Measurements from ENCODE around the gene UBTD2.

UBTD2 gene

DNA sequence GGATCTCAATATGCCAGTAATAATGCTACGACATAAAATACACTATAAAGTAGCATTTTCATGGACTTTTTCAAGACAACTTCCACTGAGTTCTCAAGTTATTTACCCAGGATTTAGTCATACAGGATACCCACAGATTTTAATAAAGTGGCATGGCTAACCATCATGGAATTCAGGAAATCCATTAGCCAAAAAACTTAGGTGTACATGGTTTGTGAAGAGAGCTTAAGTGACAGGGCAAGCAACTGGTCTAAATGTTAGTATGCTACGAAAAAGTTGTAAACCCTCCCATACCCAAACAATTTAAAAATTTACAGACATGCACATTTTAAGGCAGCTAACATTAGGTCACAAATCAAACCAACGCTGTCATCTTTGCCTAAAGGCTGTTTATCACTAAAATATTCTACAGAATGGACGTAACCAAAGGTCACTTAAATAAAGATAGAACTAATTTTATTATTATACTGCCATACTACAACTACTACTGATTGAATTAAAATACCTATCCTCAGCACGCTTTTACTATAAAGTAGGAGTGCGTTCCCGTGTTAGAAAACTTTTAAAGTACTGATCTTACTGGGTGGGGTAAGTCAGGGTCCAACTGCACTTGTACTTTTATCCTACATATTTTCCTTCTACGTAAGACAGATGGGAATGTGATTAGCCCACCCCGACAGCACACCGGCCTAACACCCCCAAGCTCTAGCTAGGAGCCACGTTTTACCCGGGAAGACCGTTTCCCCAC lies 1.1 kb downstream of the UBTD2 start:
- no peaks in the 10 kb centered on the region for H3K9me3 ChIP-seq (ENCODE audit: control extremely low read depth in 1 of 5, control insufficient read depth in 4 of 5, insufficient read depth in 2 of 5, low read depth in 1 of 5, low read length in 4 of 5)
- DNase-seq: peak in 2 of 3 donors; percentile 6 to 8
- POLR2A ChIA-PET: no interaction called here
- 17% methylated on average over 5 of the region's 13 CpGs for WGBS (ENCODE audit: insufficient coverage)
- H3K4me1 ChIP-seq (ENCODE audit: control extremely low read depth in 1 of 4, control insufficient read depth in 4 of 4, insufficient read depth in 4 of 4, low read length in 3 of 4): peaks cover 10 to 27% (median 19%) of the 10 kb centered on the region in 4 experiments
- peak overlapping the region; percentile 25 to 68 for H3K27ac ChIP-seq (ENCODE audit: insufficient read depth in 1 of 2, low read depth in 1 of 2, low read length in 2 of 2, poor library complexity in 1 of 2, severe bottlenecking in 2 of 2)
- CTCF ChIA-PET: interaction anchor here (0.8 to 2.1 kb wide), 16 partner anchors 9 to 178 kb away, joined by 3 to 10 read pairs (median 5); partner anchors contain the start of gene STK10
- peak overlapping the region; percentile 74 to 95 (median 85) for H3K4me3 ChIP-seq (ENCODE audit: control insufficient read depth in 1 of 7, extremely low read depth in 1 of 7, insufficient read depth in 4 of 7, low read depth in 2 of 7, low read length in 6 of 7)
- no peaks in the 10 kb centered on the region for H3K36me3 ChIP-seq (ENCODE audit: control insufficient read depth in 4 of 4, insufficient read depth in 4 of 4, low read length in 3 of 4)
- H3K27me3 ChIP-seq (replicated peaks in 2 of 5; ENCODE audit: control insufficient read depth in 4 of 5, insufficient read depth in 5 of 5, low read length in 4 of 5): peaks cover 0 to 4% (median 0%) of the 10 kb centered on the region in 5 experiments

DNA sequence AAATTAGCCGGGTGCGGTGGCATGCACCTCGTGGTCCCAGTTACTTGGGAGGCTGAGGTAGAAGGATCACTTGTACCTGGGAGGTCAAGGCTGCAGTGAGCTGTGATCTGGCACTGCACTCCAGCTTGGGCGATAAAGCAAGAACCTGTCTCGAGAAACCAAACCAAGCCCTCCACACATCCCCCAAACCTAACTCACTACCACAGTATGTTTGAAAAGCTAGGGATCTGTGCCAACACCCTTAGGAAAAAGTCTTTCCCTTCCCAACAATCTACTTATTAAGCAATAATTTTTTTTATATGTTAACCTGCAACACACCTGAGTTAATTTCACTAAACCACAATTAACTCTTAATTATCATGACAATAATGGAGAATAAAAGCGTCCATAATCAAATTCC lies 2.2 kb downstream of the UBTD2 start:
- CTCF ChIA-PET: interaction anchor here (1.5 to 2.1 kb wide), 3 partner anchors 92 to 176 kb away, joined by 5 to 10 read pairs (median 5); partner anchors contain the start of gene STK10
- Histone ChIP-seq H3K9me3 (ENCODE audit: control extremely low read depth in 1 of 5, control insufficient read depth in 4 of 5, insufficient read depth in 2 of 5, low read depth in 1 of 5, low read length in 4 of 5) (no peaks in the 10 kb centered on the region), H3K27ac (ENCODE audit: insufficient read depth in 1 of 2, low read depth in 1 of 2, low read length in 2 of 2, poor library complexity in 1 of 2, severe bottlenecking in 2 of 2) (no peak overlapping the region), H3K4me1 (ENCODE audit: control extremely low read depth in 1 of 4, control insufficient read depth in 4 of 4, insufficient read depth in 4 of 4, low read length in 3 of 4) (peaks cover 10 to 27% (median 19%) of the 10 kb centered on the region in 4 experiments), H3K27me3 (replicated peaks in 2 of 5; ENCODE audit: control insufficient read depth in 4 of 5, insufficient read depth in 5 of 5, low read length in 4 of 5) (peaks cover 0 to 4% (median 0%) of the 10 kb centered on the region in 5 experiments), H3K36me3 (ENCODE audit: control insufficient read depth in 4 of 4, insufficient read depth in 4 of 4, low read length in 3 of 4) (peaks cover 0 to 3% (median under 1%) of the 10 kb centered on the region in 4 experiments), H3K4me3 (ENCODE audit: control insufficient read depth in 1 of 7, extremely low read depth in 1 of 7, insufficient read depth in 4 of 7, low read depth in 2 of 7, low read length in 6 of 7) (peak overlapping the region in 1 of 7 experiments; percentile 92)
- WGBS (ENCODE audit: insufficient coverage): 92% methylated on average over 2 of the region's 6 CpGs
- POLR2A ChIA-PET: no interaction called here
- DNase-seq: no peak

DNA sequence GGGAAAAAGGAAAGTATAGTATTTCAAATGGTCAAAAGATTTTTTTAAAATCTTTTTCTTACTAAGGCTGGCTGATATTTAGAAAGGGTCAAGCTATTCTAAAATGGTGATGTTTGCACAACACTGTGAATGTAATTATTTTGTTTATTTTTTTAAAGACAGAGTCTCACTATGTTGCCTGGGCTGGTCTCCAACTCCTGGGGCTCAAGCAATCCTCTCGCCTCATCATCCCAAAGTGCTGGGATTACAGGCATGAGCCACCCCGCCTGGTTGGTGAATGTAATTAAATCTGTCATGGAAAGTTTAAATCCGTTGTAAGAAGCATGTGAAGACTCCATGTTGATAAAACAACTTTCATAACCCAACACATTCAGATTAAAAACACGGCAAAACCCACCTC lies 2.6 kb downstream of the UBTD2 start:
- no peak overlapping the region for H3K27ac ChIP-seq (ENCODE audit: insufficient read depth in 1 of 2, low read depth in 1 of 2, low read length in 2 of 2, poor library complexity in 1 of 2, severe bottlenecking in 2 of 2)
- no peak overlapping the region for H3K4me3 ChIP-seq (ENCODE audit: control insufficient read depth in 1 of 7, extremely low read depth in 1 of 7, insufficient read depth in 4 of 7, low read depth in 2 of 7, low read length in 6 of 7)
- POLR2A ChIA-PET: no interaction called here

DNA sequence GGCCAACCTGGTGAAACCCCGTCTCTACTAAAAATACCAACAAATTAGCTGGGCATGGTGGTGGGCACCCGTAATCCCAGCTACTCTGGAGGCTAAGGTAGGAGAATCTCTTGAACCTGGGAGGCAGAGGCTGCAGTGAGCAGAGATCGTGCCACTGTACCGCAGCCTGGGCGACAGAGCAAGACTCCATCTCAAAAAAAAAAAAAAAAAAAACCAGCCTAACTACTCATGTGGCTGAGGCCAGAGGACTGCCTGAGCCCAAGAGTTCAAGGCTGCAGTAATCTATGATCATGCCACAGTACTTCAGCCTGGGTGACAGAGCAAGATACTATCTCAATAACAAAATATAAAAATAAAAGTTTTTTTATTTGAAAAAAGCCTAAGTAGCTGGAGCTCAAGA lies 3.2 kb downstream of the UBTD2 start:
- POLR2A ChIA-PET: no interaction called here
- Histone ChIP-seq H3K27me3 (replicated peaks in 2 of 5; ENCODE audit: control insufficient read depth in 4 of 5, insufficient read depth in 5 of 5, low read length in 4 of 5) (no peaks in the 10 kb centered on the region), H3K9me3 (ENCODE audit: control extremely low read depth in 1 of 5, control insufficient read depth in 4 of 5, insufficient read depth in 2 of 5, low read depth in 1 of 5, low read length in 4 of 5) (no peaks in the 10 kb centered on the region), H3K36me3 (ENCODE audit: control insufficient read depth in 4 of 4, insufficient read depth in 4 of 4, low read length in 3 of 4) (peaks cover 0 to 3% (median under 1%) of the 10 kb centered on the region in 4 experiments), H3K4me1 (ENCODE audit: control extremely low read depth in 1 of 4, control insufficient read depth in 4 of 4, insufficient read depth in 4 of 4, low read length in 3 of 4) (peaks cover 10 to 27% (median 19%) of the 10 kb centered on the region in 4 experiments), H3K27ac (ENCODE audit: insufficient read depth in 1 of 2, low read depth in 1 of 2, low read length in 2 of 2, poor library complexity in 1 of 2, severe bottlenecking in 2 of 2) (no peak overlapping the region), H3K4me3 (ENCODE audit: control insufficient read depth in 1 of 7, extremely low read depth in 1 of 7, insufficient read depth in 4 of 7, low read depth in 2 of 7, low read length in 6 of 7) (no peak overlapping the region)
- CTCF ChIA-PET: interaction anchor here (0.6 to 1.4 kb wide), 4 partner anchors 12 to 74 kb away, joined by 3 to 4 read pairs (median 3); no protein-coding TSS in a partner anchor
- WGBS (ENCODE audit: insufficient coverage): no CpG with 5 or more reads among the region's 5 CpGs
- no peak for DNase-seq

More for the DNA sequence above, 2.6 kb downstream of the UBTD2 start:
- H3K4me1 ChIP-seq (ENCODE audit: control extremely low read depth in 1 of 4, control insufficient read depth in 4 of 4, insufficient read depth in 4 of 4, low read length in 3 of 4): peaks cover 10 to 27% (median 19%) of the 10 kb centered on the region in 4 experiments
- DNase-seq: no peak
- H3K9me3 ChIP-seq (ENCODE audit: control extremely low read depth in 1 of 5, control insufficient read depth in 4 of 5, insufficient read depth in 2 of 5, low read depth in 1 of 5, low read length in 4 of 5): no peaks in the 10 kb centered on the region
- 100% methylated on average over 1 of the region's 4 CpGs for WGBS (ENCODE audit: insufficient coverage)
- H3K36me3 ChIP-seq (ENCODE audit: control insufficient read depth in 4 of 4, insufficient read depth in 4 of 4, low read length in 3 of 4): peaks cover 0 to 3% (median under 1%) of the 10 kb centered on the region in 4 experiments
- peaks cover 0 to 3% (median 0%) of the 10 kb centered on the region in 5 experiments for H3K27me3 ChIP-seq (replicated peaks in 2 of 5; ENCODE audit: control insufficient read depth in 4 of 5, insufficient read depth in 5 of 5, low read length in 4 of 5)
- CTCF ChIA-PET: interaction anchor here (1.4 to 1.5 kb wide), 2 partner anchors 41 to 175 kb away, joined by 3 to 5 read pairs; no protein-coding TSS in a partner anchor

DNA sequence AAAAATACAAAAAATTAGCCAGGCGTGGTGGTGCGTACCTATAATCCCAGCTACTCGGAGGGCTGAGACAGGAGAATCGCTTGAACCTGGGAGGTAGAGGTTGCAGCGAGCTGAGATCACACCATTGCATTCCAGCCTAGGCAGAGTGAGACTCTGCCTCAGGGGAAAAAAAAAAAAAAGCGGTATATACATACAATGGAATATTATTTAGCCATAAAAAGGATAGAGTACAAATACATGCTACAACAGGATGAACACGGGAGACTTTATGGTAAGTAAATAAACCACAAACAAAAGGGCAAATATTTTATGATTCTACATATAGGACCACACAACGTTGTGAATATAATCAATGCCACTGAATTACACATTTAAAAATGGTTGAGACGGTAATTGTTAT lies 5.2 kb downstream of the UBTD2 start:
- Histone ChIP-seq H3K9me3 (ENCODE audit: control extremely low read depth in 1 of 5, control insufficient read depth in 4 of 5, insufficient read depth in 2 of 5, low read depth in 1 of 5, low read length in 4 of 5) (no peaks in the 10 kb centered on the region), H3K4me1 (ENCODE audit: control extremely low read depth in 1 of 4, control insufficient read depth in 4 of 4, insufficient read depth in 4 of 4, low read length in 3 of 4) (peaks cover 7 to 20% (median 15%) of the 10 kb centered on the region in 4 experiments), H3K4me3 (ENCODE audit: control insufficient read depth in 1 of 7, extremely low read depth in 1 of 7, insufficient read depth in 4 of 7, low read depth in 2 of 7, low read length in 6 of 7) (no peak overlapping the region), H3K27ac (ENCODE audit: insufficient read depth in 1 of 2, low read depth in 1 of 2, low read length in 2 of 2, poor library complexity in 1 of 2, severe bottlenecking in 2 of 2) (no peak overlapping the region), H3K27me3 (replicated peaks in 2 of 5; ENCODE audit: control insufficient read depth in 4 of 5, insufficient read depth in 5 of 5, low read length in 4 of 5) (no peaks in the 10 kb centered on the region), H3K36me3 (ENCODE audit: control insufficient read depth in 4 of 4, insufficient read depth in 4 of 4, low read length in 3 of 4) (peaks cover 0 to 3% (median under 1%) of the 10 kb centered on the region in 4 experiments)
- WGBS (ENCODE audit: insufficient coverage): 100% methylated on average over 2 of the region's 9 CpGs
- DNase-seq: no peak
- ChIA-PET POLR2A (no interaction called here), CTCF (no interaction called here)

DNA sequence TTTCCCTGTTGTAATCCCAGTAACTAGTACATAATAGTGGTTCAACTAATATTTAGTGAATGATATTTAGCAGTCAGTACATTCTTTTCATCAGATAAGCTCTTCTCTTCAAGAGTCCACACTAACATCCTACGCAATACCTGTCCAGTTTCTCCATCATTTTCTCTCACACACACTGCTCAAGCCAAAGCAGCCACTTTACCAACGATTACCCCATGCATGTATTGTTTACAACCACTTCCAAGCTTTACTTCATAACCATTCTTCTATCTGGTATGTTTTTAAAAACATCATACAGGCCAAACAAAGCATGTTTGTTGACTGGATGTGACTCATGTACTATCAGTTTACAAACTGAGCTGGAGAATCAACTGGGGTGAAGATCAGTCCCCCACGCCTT lies 7.3 kb downstream of the UBTD2 start:
- no peaks in the 10 kb centered on the region for H3K9me3 ChIP-seq (ENCODE audit: control extremely low read depth in 1 of 5, control insufficient read depth in 4 of 5, insufficient read depth in 2 of 5, low read depth in 1 of 5, low read length in 4 of 5)
- no peaks in the 10 kb centered on the region for H3K27me3 ChIP-seq (replicated peaks in 2 of 5; ENCODE audit: control insufficient read depth in 4 of 5, insufficient read depth in 5 of 5, low read length in 4 of 5)
- WGBS (ENCODE audit: insufficient coverage): 94% methylated on average over 3 of the region's 3 CpGs
- ChIA-PET CTCF (interaction anchor here (1.4 kb wide), 1 partner anchor 13 kb away, joined by 3 read pairs; no protein-coding TSS in a partner anchor), POLR2A (no interaction called here)
- H3K27ac ChIP-seq (ENCODE audit: insufficient read depth in 1 of 2, low read depth in 1 of 2, low read length in 2 of 2, poor library complexity in 1 of 2, severe bottlenecking in 2 of 2): no peak overlapping the region
- no peak for DNase-seq
- peaks cover 0 to 3% (median under 1%) of the 10 kb centered on the region in 4 experiments for H3K36me3 ChIP-seq (ENCODE audit: control insufficient read depth in 4 of 4, insufficient read depth in 4 of 4, low read length in 3 of 4)
- H3K4me3 ChIP-seq (ENCODE audit: control insufficient read depth in 1 of 7, extremely low read depth in 1 of 7, insufficient read depth in 4 of 7, low read depth in 2 of 7, low read length in 6 of 7): no peak overlapping the region
- peaks cover 0 to 2% (median under 1%) of the 10 kb centered on the region in 4 experiments for H3K4me1 ChIP-seq (ENCODE audit: control extremely low read depth in 1 of 4, control insufficient read depth in 4 of 4, insufficient read depth in 4 of 4, low read length in 3 of 4)

Measured in common myeloid progenitor, CD34-positive (primary cell).